Fibroblast of lung (primary cell): Measurements from ENCODE around the gene CENPB. TPM values are rescaled to one million over a fixed set of nuclear protein-coding genes. Genes with fewer than 3 reads are reported as not detected.

Experiments
- DNase-seq, 2 donors: peaks; one replicate each; pipeline versions ENCODE4 v3.0.0 to v3.0.0-alpha.2; 2010; ENCODE audit warnings: low read depth in 2 of 2
- H2AFZ ChIP-seq: 2 replicates; pipeline ENCODE4 v1.5.1; 2012; ENCODE audit warnings: low read length, control low read depth, inconsistent platforms
- H3K27ac ChIP-seq: 2 replicates; pipeline ENCODE4 v1.5.1; 2011; ENCODE audit warnings: low read length, control low read depth; ENCODE audit not compliant: insufficient read depth
- H3K27me3 ChIP-seq: 2 replicates; pipeline ENCODE4 v1.5.1; 2011; ENCODE audit warnings: mild to moderate bottlenecking, low read length; ENCODE audit not compliant: control insufficient read depth, insufficient read depth
- H3K36me3 ChIP-seq: 2 replicates; pipeline ENCODE4 v1.5.1; 2011; ENCODE audit warnings: low read length; ENCODE audit not compliant: control insufficient read depth, insufficient read depth
- H3K4me1 ChIP-seq: 2 replicates; pipeline ENCODE4 v1.5.1; 2011; ENCODE audit warnings: low read length; ENCODE audit not compliant: control insufficient read depth, insufficient read depth; ENCODE audit errors: extremely low read depth
- H3K4me2 ChIP-seq: 2 replicates; pipeline ENCODE4 v1.5.1; 2011; ENCODE audit warnings: low read length, control low read depth; ENCODE audit not compliant: insufficient read depth; ENCODE audit errors: extremely low read depth
- H3K4me3 ChIP-seq, 4 experiments: fragments of 200-600 bp in 1 of 4; sonication (generic) in 1 of 4; replicated peaks in 1 of 4; 2 replicates each; pipeline ENCODE4 v1.5.1; 2011 to 2016; ENCODE audit warnings: low read length in 4 of 4, low read depth in 3 of 4, mild to moderate bottlenecking in 3 of 4, control low read depth in 2 of 4, inconsistent platforms in 1 of 4, mixed read lengths in 1 of 4; ENCODE audit not compliant: insufficient read depth in 1 of 4; ENCODE audit errors: control extremely low read depth in 1 of 4
- H3K79me2 ChIP-seq: 2 replicates; pipeline ENCODE4 v1.5.1; 2012; ENCODE audit warnings: mild to moderate bottlenecking, low read length, inconsistent platforms; ENCODE audit not compliant: control insufficient read depth, insufficient read depth
- H3K9ac ChIP-seq: 2 replicates; pipeline ENCODE4 v1.5.1; 2011; ENCODE audit warnings: mild to moderate bottlenecking, low read length, control low read depth; ENCODE audit not compliant: insufficient read depth
- H3K9me3 ChIP-seq: 2 replicates; pipeline ENCODE4 v1.5.1; 2012; ENCODE audit warnings: low read depth, low read length; ENCODE audit not compliant: control insufficient read depth, insufficient read depth
- H4K20me1 ChIP-seq: 2 replicates; pipeline ENCODE4 v1.5.1; 2011; ENCODE audit warnings: low read length; ENCODE audit not compliant: control insufficient read depth, insufficient read depth; ENCODE audit errors: extremely low read depth
- EZH2 ChIP-seq: IDR thresholded peaks from 2 replicates; pipeline ENCODE4 v1.5.1; 2012; ENCODE audit warnings: low read length, control low read depth, mild to moderate bottlenecking; ENCODE audit errors: missing control alignments
- polyA plus RNA-seq, 2 donors: library from polyadenylated mRNA; depleted of rRNA in 1 of 2; stranded (reverse) in 1 of 2; unstranded in 1 of 2; fragments of >200 nt; gene quantifications; 2 replicates each; pipeline ENCODE4 v1.2.1, GENCODE V29; 2011 to 2012; ENCODE audit warnings: missing spikeins in 1 of 2
- total RNA-seq: library from RNA; depleted of rRNA; stranded (reverse); fragments of >200 nt; gene quantifications from 2 replicates; pipeline ENCODE4 v1.2.1, GENCODE V29; 2014
- TF ChIP-seq, protein P1 (sequence below), 2 donors: IDR thresholded peaks in 1 of 2; conservative IDR thresholded peaks in 1 of 2; 1 replicate in 1 of 2; 2 replicates in 1 of 2; pipeline ENCODE4 v1.5.1; 2011 to 2012; ENCODE audit warnings: low read length in 2 of 2, control low read depth in 1 of 2, inconsistent platforms in 1 of 2, low read depth in 1 of 2, mild to moderate bottlenecking in 1 of 2

The CENPB gene
- total and polyA plus RNA-seq, 2 donors (not counting 1 experiment from before 2014, with no cell fraction given): 32.6 to 106 TPM

DNA sequence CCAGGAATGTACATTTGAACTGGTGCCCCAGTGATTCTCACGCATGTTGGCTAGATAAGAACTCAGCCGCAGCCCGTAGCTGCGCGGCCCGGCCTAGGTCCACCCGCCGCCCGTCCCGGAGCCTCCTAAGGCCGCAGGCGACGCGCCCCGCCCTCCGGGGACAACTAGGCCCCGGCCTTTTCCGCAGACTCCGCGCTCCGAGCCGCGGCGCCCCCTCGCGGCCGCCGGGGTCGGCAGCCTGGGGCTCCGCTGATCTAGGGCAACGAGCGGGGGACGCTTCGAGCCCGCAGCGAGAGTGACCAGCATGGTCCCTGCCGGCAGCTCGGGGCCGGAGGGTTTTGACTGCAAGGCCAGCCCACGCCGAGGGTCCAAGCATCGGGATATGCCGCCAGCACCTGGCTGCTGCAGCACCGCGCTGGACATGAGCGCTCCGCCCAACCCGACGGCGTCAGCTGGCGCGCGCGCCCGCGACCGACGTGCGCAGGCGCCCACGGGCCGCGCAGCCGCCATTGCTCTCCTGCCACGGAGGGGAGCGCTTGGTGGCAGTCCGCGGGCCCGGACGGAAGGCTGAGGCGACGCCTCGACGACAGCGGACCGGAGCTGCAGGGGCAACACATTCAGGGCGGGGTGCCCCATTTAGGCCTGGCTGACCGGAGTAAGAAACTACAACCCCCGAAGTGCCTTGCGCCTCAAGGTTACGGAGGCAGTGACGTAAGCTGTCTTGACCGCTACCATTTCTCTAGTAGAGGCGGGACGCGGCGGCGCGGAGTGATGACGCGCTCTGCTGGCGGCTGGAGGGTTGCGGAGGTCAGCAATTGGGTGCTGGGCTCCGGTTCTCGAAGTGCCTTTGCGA lies 33.7 kb upstream of the CENPB start, which contains the start of gene AP5S1:
Gene AP5S1, plus strand, starts transcription at position 500 of the 853 bp plus-strand sequence. CDS start 1,571 bp downstream, outside the sequence.
- peak; percentile 96 to 97 for DNase-seq
- Histone ChIP-seq H3K27me3 (no peaks in the 10 kb centered on the region), H3K4me1 (peaks cover 9% of the 10 kb centered on the region), H3K4me2 (peak within 1 kb of the TSS; percentile 92), H3K27ac (peak within 1 kb of the TSS; percentile 100), H3K9ac (peak within 1 kb of the TSS; percentile 100), H3K36me3 (peaks cover 15% of the 10 kb centered on the region), H2AFZ (peak within 1 kb of the TSS; percentile 92), H3K79me2 (peaks cover 8% of the 10 kb centered on the region), H3K9me3 (no peaks in the 10 kb centered on the region), H3K4me3 (peak within 1 kb of the TSS; percentile 67 to 93 (median 90)), H4K20me1 (no peaks in the 10 kb centered on the region)
- TF ChIP-seq EZH2: no peak
- TF ChIP-seq, protein P1, sequence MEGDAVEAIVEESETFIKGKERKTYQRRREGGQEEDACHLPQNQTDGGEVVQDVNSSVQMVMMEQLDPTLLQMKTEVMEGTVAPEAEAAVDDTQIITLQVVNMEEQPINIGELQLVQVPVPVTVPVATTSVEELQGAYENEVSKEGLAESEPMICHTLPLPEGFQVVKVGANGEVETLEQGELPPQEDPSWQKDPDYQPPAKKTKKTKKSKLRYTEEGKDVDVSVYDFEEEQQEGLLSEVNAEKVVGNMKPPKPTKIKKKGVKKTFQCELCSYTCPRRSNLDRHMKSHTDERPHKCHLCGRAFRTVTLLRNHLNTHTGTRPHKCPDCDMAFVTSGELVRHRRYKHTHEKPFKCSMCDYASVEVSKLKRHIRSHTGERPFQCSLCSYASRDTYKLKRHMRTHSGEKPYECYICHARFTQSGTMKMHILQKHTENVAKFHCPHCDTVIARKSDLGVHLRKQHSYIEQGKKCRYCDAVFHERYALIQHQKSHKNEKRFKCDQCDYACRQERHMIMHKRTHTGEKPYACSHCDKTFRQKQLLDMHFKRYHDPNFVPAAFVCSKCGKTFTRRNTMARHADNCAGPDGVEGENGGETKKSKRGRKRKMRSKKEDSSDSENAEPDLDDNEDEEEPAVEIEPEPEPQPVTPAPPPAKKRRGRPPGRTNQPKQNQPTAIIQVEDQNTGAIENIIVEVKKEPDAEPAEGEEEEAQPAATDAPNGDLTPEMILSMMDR (conservative IDR thresholded peaks at IDR 0.05 in 1 of 2, IDR thresholded peaks at IDR 0.05 in 1 of 2; ENCODE audit: low read depth in 1 of 2, low read length in 2 of 2): peak; percentile 62 to 90

DNA sequence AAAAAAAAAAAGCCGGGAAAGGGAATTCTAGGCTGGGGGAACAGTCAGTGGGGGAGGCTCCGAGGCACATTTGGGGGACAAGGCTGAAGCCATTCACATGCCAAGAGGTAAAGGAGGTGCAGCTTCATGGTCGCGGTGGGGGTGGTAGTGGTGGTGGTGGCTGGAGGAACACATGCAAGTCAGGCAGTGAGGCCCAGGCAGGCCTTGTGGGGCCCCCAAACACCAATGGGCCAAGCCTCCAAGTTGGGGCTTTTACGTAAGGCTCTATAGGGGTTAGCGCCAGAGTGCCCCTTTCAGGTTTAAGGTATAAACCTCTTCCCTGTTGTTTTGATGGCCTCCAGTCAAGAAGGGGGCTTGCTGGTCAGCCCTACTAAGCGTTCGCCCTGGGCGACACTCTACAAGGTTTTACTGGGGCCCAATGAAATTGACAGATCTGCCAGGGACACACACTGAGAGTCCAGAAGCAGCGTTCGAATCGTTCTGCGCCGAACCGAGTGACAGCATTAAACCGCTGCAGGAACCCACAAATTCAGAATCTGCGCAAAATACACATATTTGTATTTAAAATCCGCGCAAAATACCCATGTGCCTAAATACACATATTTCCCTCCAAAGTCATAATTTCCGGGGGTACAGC lies 33.0 kb upstream of the CENPB start:
- H3K9me3 ChIP-seq: no peaks in the 10 kb centered on the region
- no peaks in the 10 kb centered on the region for H4K20me1 ChIP-seq
- H3K9ac ChIP-seq: peak overlapping the region; percentile 100
- peaks cover 11% of the 10 kb centered on the region for H3K36me3 ChIP-seq
- peak overlapping the region; percentile 100 for H3K27ac ChIP-seq
- peak overlapping the region in 3 of 4 experiments; percentile 29 to 93 (median 67) for H3K4me3 ChIP-seq
- TF ChIP-seq, protein P1 (conservative IDR thresholded peaks at IDR 0.05 in 1 of 2, IDR thresholded peaks at IDR 0.05 in 1 of 2; ENCODE audit: low read depth in 1 of 2, low read length in 2 of 2): no peak
- TF ChIP-seq EZH2: no peak
- DNase-seq: no peak
- H3K27me3 ChIP-seq: no peaks in the 10 kb centered on the region
- peaks cover 9% of the 10 kb centered on the region for H3K4me1 ChIP-seq
- H3K79me2 ChIP-seq: peaks cover 8% of the 10 kb centered on the region
- no peak overlapping the region for H2AFZ ChIP-seq
- peak overlapping the region; percentile 84 for H3K4me2 ChIP-seq
